Testis (tissue), 2 donors: ENCODE results near the gene MKS1.

ENCODE experiments used
- CTCF ChIP-seq, 3 experiments: fragments of 450-650 bp in 2 of 3; fragments of 200-600 bp in 1 of 3; sonication (generic) in 1 of 3; IDR thresholded peaks; one replicate each; pipeline ENCODE4 v1.5.1; 2016 to 2019; ENCODE audit warnings: antibody characterized with exemption in 3 of 3, mild to moderate bottlenecking in 2 of 3, moderate library complexity in 1 of 3
- POLR2A ChIP-seq: fragments of 450-650 bp; IDR thresholded peaks from one replicate; pipeline ENCODE4 v1.6.1; 2017; ENCODE audit warnings: antibody characterized with exemption, mild to moderate bottlenecking, moderate library complexity

GRCh38 chr17:58238147-58238634, 19.1 kb upstream of the MKS1 start, which contains the start of gene LPO:
- TF ChIP-seq CTCF (IDR thresholded peaks at IDR 0.05) (no peak), POLR2A (no peak)
